Mesendoderm (in vitro differentiated cells): ENCODE data around the gene RCSD1.
A peak's percentile ranks its signal among the peaks of the same experiment; 100 is the strongest.

Experiments used
- DNase-seq: peaks from one replicate; pipeline ENCODE4 v3.0.0; 2013
- H2AK5ac ChIP-seq: 2 replicates; pipeline ENCODE4 v1.6.1; 2013; ENCODE audit warnings: low read length, inconsistent platforms
- H2BK120ac ChIP-seq: 2 replicates; pipeline ENCODE4 v1.6.1; 2013; ENCODE audit warnings: low read depth, mild to moderate bottlenecking, low read length, moderate library complexity, mixed read lengths
- H2BK15ac ChIP-seq: replicated peaks from 2 replicates; pipeline ENCODE4 v1.6.1; 2013; ENCODE audit warnings: low read depth, mild to moderate bottlenecking, moderate library complexity
- H2BK5ac ChIP-seq: 2 replicates; pipeline ENCODE4 v1.6.1; 2013; ENCODE audit warnings: low read length, inconsistent platforms
- H3K18ac ChIP-seq: 2 replicates; pipeline ENCODE4 v1.6.1; 2013; ENCODE audit warnings: mild to moderate bottlenecking, low read length, mixed read lengths
- H3K23ac ChIP-seq: one replicate; pipeline ENCODE4 v1.6.1; 2013; ENCODE audit warnings: low read length
- H3K27ac ChIP-seq: 2 replicates; pipeline ENCODE4 v1.5.1; 2013; ENCODE audit warnings: low read depth, mild to moderate bottlenecking, inconsistent platforms, low read length, moderate library complexity
- H3K27me3 ChIP-seq: 2 replicates; pipeline ENCODE4 v1.6.1; 2013; ENCODE audit warnings: low read length, control low read depth, mild to moderate bottlenecking, inconsistent platforms; ENCODE audit not compliant: insufficient read depth, poor library complexity
- H3K36me3 ChIP-seq: 2 replicates; pipeline ENCODE4 v1.6.1; 2013; ENCODE audit warnings: low read length, inconsistent platforms; ENCODE audit not compliant: control insufficient read depth, insufficient read depth
- H3K4ac ChIP-seq: one replicate; pipeline ENCODE4 v1.6.1; 2013; ENCODE audit warnings: low read depth, mild to moderate bottlenecking, low read length, moderate library complexity
- H3K4me1 ChIP-seq: 2 replicates; pipeline ENCODE4 v1.6.1; 2013; ENCODE audit warnings: low read depth, low read length, inconsistent platforms; ENCODE audit not compliant: control insufficient read depth
- H3K4me2 ChIP-seq: 2 replicates; pipeline ENCODE4 v1.6.1; 2013; ENCODE audit warnings: low read length
- H3K4me3 ChIP-seq: 2 replicates; pipeline ENCODE4 v1.5.1; 2013; ENCODE audit warnings: mild to moderate bottlenecking, low read length
- H3K56ac ChIP-seq: one replicate; pipeline ENCODE4 v1.6.1; 2013; ENCODE audit warnings: low read length
- H3K79me1 ChIP-seq: 2 replicates; pipeline ENCODE4 v1.6.1; 2013; ENCODE audit warnings: low read length, inconsistent platforms
- H3K79me2 ChIP-seq: 2 replicates; pipeline ENCODE4 v1.6.1; 2013; ENCODE audit warnings: mild to moderate bottlenecking, low read length; ENCODE audit not compliant: control insufficient read depth, insufficient read depth
- H3K9ac ChIP-seq: 2 replicates; pipeline ENCODE4 v1.6.1; 2013; ENCODE audit warnings: low read length, inconsistent platforms
- H4K5ac ChIP-seq: one replicate; pipeline ENCODE4 v1.6.1; 2013; ENCODE audit warnings: low read length
- H4K8ac ChIP-seq: one replicate; pipeline ENCODE4 v1.6.1; 2013; ENCODE audit warnings: low read depth, mild to moderate bottlenecking, control low read depth, low read length, moderate library complexity
- WGBS: extraction: QIAGEN DNeasy Blood & Tissue Kit; methylation state at CpG from one replicate; pipeline ENCODE4 v1.1.7; 2013; ENCODE audit warnings: low lambda C conversion rate, missing lambda C conversion rate; ENCODE audit not compliant: insufficient coverage; ENCODE audit errors: extremely low coverage; 5-methylcytosine and 5-hydroxymethylcytosine counted together

RCSD1 gene

GRCh38 chr1:167587872-167588271, 42.2 kb upstream of the RCSD1 start:
- H3K36me3 ChIP-seq, result no peaks in the 10 kb centered on the region

GRCh38 chr1:167588361-167588760, 41.7 kb upstream of the RCSD1 start:
- no peak overlapping the region for H3K18ac ChIP-seq
- no peaks in the 10 kb centered on the region for H3K79me1 ChIP-seq
- no peak overlapping the region for H3K4me2 ChIP-seq
- no peak overlapping the region for H3K27ac ChIP-seq
- DNase-seq, result no peak
- no peak overlapping the region for H3K9ac ChIP-seq
- H3K23ac ChIP-seq, result no peak overlapping the region
- H3K36me3 ChIP-seq, result no peaks in the 10 kb centered on the region
- H4K5ac ChIP-seq, result no peak overlapping the region
- no peak overlapping the region for H3K56ac ChIP-seq
- no CpG with 5 or more reads among the region's 2 CpGs for WGBS
- no peaks in the 10 kb centered on the region for H3K79me2 ChIP-seq
- no peak overlapping the region for H2BK120ac ChIP-seq
- H2BK5ac ChIP-seq, result no peak overlapping the region
- no peaks in the 10 kb centered on the region for H3K27me3 ChIP-seq
- no peaks in the 10 kb centered on the region for H3K4me1 ChIP-seq
- no peak overlapping the region for H4K8ac ChIP-seq
- no peak overlapping the region for H3K4me3 ChIP-seq
- H2BK15ac ChIP-seq, result no peak overlapping the region
- no peak overlapping the region for H3K4ac ChIP-seq
- H2AK5ac ChIP-seq, result no peak overlapping the region

More at GRCh38 chr1:167587872-167588271, 42.2 kb upstream of the RCSD1 start:
- Histone ChIP-seq H3K4me2 (no peak overlapping the region), H3K27ac (no peak overlapping the region), H4K5ac (no peak overlapping the region), H3K4me1 (no peaks in the 10 kb centered on the region), H2AK5ac (no peak overlapping the region), H3K4me3 (no peak overlapping the region), H3K9ac (no peak overlapping the region), H3K79me1 (no peaks in the 10 kb centered on the region), H3K18ac (no peak overlapping the region), H3K56ac (no peak overlapping the region), H3K27me3 (no peaks in the 10 kb centered on the region), H3K79me2 (no peaks in the 10 kb centered on the region), H2BK5ac (no peak overlapping the region), H4K8ac (no peak overlapping the region), H2BK15ac (no peak overlapping the region), H3K4ac (no peak overlapping the region), H2BK120ac (no peak overlapping the region), H3K23ac (no peak overlapping the region)
- no peak for DNase-seq
- no CpG with 5 or more reads among the region's 1 CpG for WGBS

GRCh38 chr1:167592475-167592874, 37.6 kb upstream of the RCSD1 start:
- Histone ChIP-seq H2BK5ac (no peak overlapping the region), H3K56ac (no peak overlapping the region), H2BK15ac (no peak overlapping the region), H2BK120ac (no peak overlapping the region), H3K4me3 (no peak overlapping the region), H3K79me2 (no peaks in the 10 kb centered on the region), H3K23ac (no peak overlapping the region), H3K27me3 (no peaks in the 10 kb centered on the region), H4K5ac (no peak overlapping the region), H3K79me1 (no peaks in the 10 kb centered on the region), H3K36me3 (no peaks in the 10 kb centered on the region), H4K8ac (no peak overlapping the region), H2AK5ac (no peak overlapping the region), H3K27ac (no peak overlapping the region), H3K4me2 (no peak overlapping the region), H3K4me1 (no peaks in the 10 kb centered on the region), H3K4ac (no peak overlapping the region), H3K9ac (no peak overlapping the region), H3K18ac (no peak overlapping the region)
- no peak for DNase-seq

- no CpG with 5 or more reads among the region's 5 CpGs for WGBS
Measured at GRCh38 chr1:167593860-167594259, 36.2 kb upstream of the RCSD1 start.

GRCh38 chr1:167594822-167595221, 35.2 kb upstream of the RCSD1 start:
- H3K23ac ChIP-seq, result no peak overlapping the region
- H2AK5ac ChIP-seq, result no peak overlapping the region
- no peak for DNase-seq
- no peak overlapping the region for H3K4me2 ChIP-seq
- no peak overlapping the region for H3K56ac ChIP-seq
- no peak overlapping the region for H4K8ac ChIP-seq
- no peaks in the 10 kb centered on the region for H3K4me1 ChIP-seq
- no peaks in the 10 kb centered on the region for H3K36me3 ChIP-seq
- no peak overlapping the region for H3K9ac ChIP-seq
- no CpG with 5 or more reads among the region's 6 CpGs for WGBS
- H2BK120ac ChIP-seq, result no peak overlapping the region
- no peak overlapping the region for H3K4ac ChIP-seq
- H3K79me1 ChIP-seq, result no peaks in the 10 kb centered on the region
- H3K4me3 ChIP-seq, result no peak overlapping the region
- no peak overlapping the region for H3K27ac ChIP-seq
- H3K79me2 ChIP-seq, result no peaks in the 10 kb centered on the region
- no peak overlapping the region for H4K5ac ChIP-seq
- no peak overlapping the region for H3K18ac ChIP-seq
- H2BK5ac ChIP-seq, result no peak overlapping the region
- H2BK15ac ChIP-seq, result no peak overlapping the region
- no peaks in the 10 kb centered on the region for H3K27me3 ChIP-seq

More at GRCh38 chr1:167593860-167594259, 36.2 kb upstream of the RCSD1 start:
- no peak overlapping the region for H3K18ac ChIP-seq
- H3K4me1 ChIP-seq, result no peaks in the 10 kb centered on the region
- no peaks in the 10 kb centered on the region for H3K79me2 ChIP-seq
- H3K79me1 ChIP-seq, result no peaks in the 10 kb centered on the region
- H3K4ac ChIP-seq, result no peak overlapping the region
- H2BK5ac ChIP-seq, result no peak overlapping the region
- DNase-seq, result no peak
- H2BK120ac ChIP-seq, result no peak overlapping the region
- H2AK5ac ChIP-seq, result no peak overlapping the region
- no peaks in the 10 kb centered on the region for H3K36me3 ChIP-seq
- H3K56ac ChIP-seq, result no peak overlapping the region
- H3K4me2 ChIP-seq, result no peak overlapping the region
- H3K27ac ChIP-seq, result no peak overlapping the region
- H2BK15ac ChIP-seq, result no peak overlapping the region
- peak overlapping the region; percentile 94 for H3K23ac ChIP-seq
- no peak overlapping the region for H3K4me3 ChIP-seq
- no peaks in the 10 kb centered on the region for H3K27me3 ChIP-seq
- no peak overlapping the region for H4K5ac ChIP-seq
- no peak overlapping the region for H4K8ac ChIP-seq
- no peak overlapping the region for H3K9ac ChIP-seq

- H3K23ac ChIP-seq, result no peak overlapping the region
- H3K56ac ChIP-seq, result peak overlapping the region; percentile 38
- H2BK5ac ChIP-seq, result no peak overlapping the region
- H3K9ac ChIP-seq, result no peak overlapping the region
- H3K27ac ChIP-seq, result no peak overlapping the region
- no peak overlapping the region for H2AK5ac ChIP-seq
- H3K4me1 ChIP-seq, result peaks cover 3% of the 10 kb centered on the region
- no peak overlapping the region for H4K5ac ChIP-seq
- no peak overlapping the region for H3K4me3 ChIP-seq
- no peak overlapping the region for H3K18ac ChIP-seq
- DNase-seq, result peak; percentile 65
- no peaks in the 10 kb centered on the region for H3K79me1 ChIP-seq
- H2BK120ac ChIP-seq, result no peak overlapping the region
- H3K4ac ChIP-seq, result no peak overlapping the region
- no peak overlapping the region for H4K8ac ChIP-seq
- no peaks in the 10 kb centered on the region for H3K27me3 ChIP-seq
- no peak overlapping the region for H2BK15ac ChIP-seq
- H3K79me2 ChIP-seq, result no peaks in the 10 kb centered on the region
- no CpG with 5 or more reads among the region's 5 CpGs for WGBS
- no peak overlapping the region for H3K4me2 ChIP-seq
- H3K36me3 ChIP-seq, result no peaks in the 10 kb centered on the region
Measured at GRCh38 chr1:167599957-167600581, 30.0 kb upstream of the RCSD1 start.
